Measurements from ENCODE around the gene RASA3. TPM values are rescaled to one million over a fixed set of nuclear protein-coding genes. Genes with fewer than 3 reads are reported as not detected.
A peak's percentile ranks its signal among the peaks of the same experiment; 100 is the strongest.
"Not testable (repeated sequence)": the region's sequence is repeated elsewhere in the genome, so short reads cannot be mapped to it uniquely, and the experiment has no call there.

RASA3 gene
- total RNA-seq, 2 donors from 2014 or later, result 10.2 to 13.2 TPM

- Histone ChIP-seq H3K4me3 (peak overlapping the region in 1 of 2 donors; percentile 17), H3K4me1 (peaks cover 0 to 39% of the 10 kb centered on the region in 2 donors), H3K9me3 (no peaks in the 10 kb centered on the region), H3K36me3 (no peaks in the 10 kb centered on the region), H3K27ac (peak overlapping the region; percentile 64 to 80), H3K27me3 (no peaks in the 10 kb centered on the region)
- TF ChIP-seq CTCF (IDR thresholded peaks at IDR 0.05), result no peak
- DNase-seq (ENCODE audit: low spot score), result peak; percentile 90
These were observed 33.2 kb downstream of the RASA3 start for GRCh38 chr13:114099191-114099590.

GRCh38 chr13:114098689-114099056 lies 33.8 kb downstream of the RASA3 start:
- Histone ChIP-seq H3K27ac (peak overlapping the region; percentile 64 to 80), H3K4me1 (peaks cover 0 to 39% of the 10 kb centered on the region in 2 donors)
- H3K9me3 ChIP-seq; H3K36me3 ChIP-seq; DNase-seq (ENCODE audit: low spot score); H3K27me3 ChIP-seq; H3K4me3 ChIP-seq: not testable (repeated sequence)

GRCh38 chr13:114097893-114098688 lies 34.3 kb downstream of the RASA3 start:
- TF ChIP-seq CTCF (IDR thresholded peaks at IDR 0.05), result no peak
- peak; percentile 55 for DNase-seq (ENCODE audit: low spot score)
- Histone ChIP-seq H3K4me1 (peaks cover 0 to 39% of the 10 kb centered on the region in 2 donors), H3K27me3 (no peaks in the 10 kb centered on the region), H3K36me3 (no peaks in the 10 kb centered on the region), H3K4me3 (no peak overlapping the region), H3K9me3 (peaks cover 0 to 5% of the 10 kb centered on the region in 2 donors), H3K27ac (peak overlapping the region; percentile 64 to 80)

- no peak for TF ChIP-seq CTCF (IDR thresholded peaks at IDR 0.05)
- Histone ChIP-seq H3K36me3 (no peaks in the 10 kb centered on the region), H3K27me3 (no peaks in the 10 kb centered on the region), H3K4me3 (no peak overlapping the region), H3K4me1 (peaks cover 0 to 39% of the 10 kb centered on the region in 2 donors), H3K9me3 (peaks cover 0 to 7% of the 10 kb centered on the region in 2 donors), H3K27ac (no peak overlapping the region)
- DNase-seq (ENCODE audit: low spot score), result peak; percentile 54
These were observed 35.1 kb downstream of the RASA3 start for GRCh38 chr13:114097212-114097892.

GRCh38 chr13:114096811-114097211 lies 35.6 kb downstream of the RASA3 start:
- peaks cover 0 to 39% of the 10 kb centered on the region in 2 donors for H3K4me1 ChIP-seq
- peaks cover 0 to 8% of the 10 kb centered on the region in 2 donors for H3K9me3 ChIP-seq
- TF ChIP-seq CTCF (IDR thresholded peaks at IDR 0.05), result no peak
- H3K27me3 ChIP-seq, result no peaks in the 10 kb centered on the region
- no peak overlapping the region for H3K4me3 ChIP-seq
- no peak overlapping the region for H3K27ac ChIP-seq
- DNase-seq (ENCODE audit: low spot score), result peak; percentile 38
- H3K36me3 ChIP-seq, result no peaks in the 10 kb centered on the region

GRCh38 chr13:114096031-114096485 lies 36.4 kb downstream of the RASA3 start:
- peak; percentile 53 for DNase-seq (ENCODE audit: low spot score)
- no peak overlapping the region for H3K27ac ChIP-seq
- no peak overlapping the region for H3K4me3 ChIP-seq
- H3K4me1 ChIP-seq, result peaks cover 0 to 31% of the 10 kb centered on the region in 2 donors
- peaks cover 0 to 15% of the 10 kb centered on the region in 2 donors for H3K9me3 ChIP-seq
- no peak for TF ChIP-seq CTCF (IDR thresholded peaks at IDR 0.05)
- no peaks in the 10 kb centered on the region for H3K27me3 ChIP-seq
- H3K36me3 ChIP-seq, result no peaks in the 10 kb centered on the region

Data from right atrium auricular region (tissue), 2 donors.